ENCODE measurements around the gene CROCC2. TPM values are rescaled to one million over a fixed set of nuclear protein-coding genes. Genes with fewer than 3 reads are reported as not detected.
A peak's percentile ranks its signal among the peaks of the same experiment; 100 is the strongest.

The CROCC2 gene
- total RNA-seq, 6 donors from 2014 or later = 0.23 to 17.8 (median 7.6) TPM

DNA sequence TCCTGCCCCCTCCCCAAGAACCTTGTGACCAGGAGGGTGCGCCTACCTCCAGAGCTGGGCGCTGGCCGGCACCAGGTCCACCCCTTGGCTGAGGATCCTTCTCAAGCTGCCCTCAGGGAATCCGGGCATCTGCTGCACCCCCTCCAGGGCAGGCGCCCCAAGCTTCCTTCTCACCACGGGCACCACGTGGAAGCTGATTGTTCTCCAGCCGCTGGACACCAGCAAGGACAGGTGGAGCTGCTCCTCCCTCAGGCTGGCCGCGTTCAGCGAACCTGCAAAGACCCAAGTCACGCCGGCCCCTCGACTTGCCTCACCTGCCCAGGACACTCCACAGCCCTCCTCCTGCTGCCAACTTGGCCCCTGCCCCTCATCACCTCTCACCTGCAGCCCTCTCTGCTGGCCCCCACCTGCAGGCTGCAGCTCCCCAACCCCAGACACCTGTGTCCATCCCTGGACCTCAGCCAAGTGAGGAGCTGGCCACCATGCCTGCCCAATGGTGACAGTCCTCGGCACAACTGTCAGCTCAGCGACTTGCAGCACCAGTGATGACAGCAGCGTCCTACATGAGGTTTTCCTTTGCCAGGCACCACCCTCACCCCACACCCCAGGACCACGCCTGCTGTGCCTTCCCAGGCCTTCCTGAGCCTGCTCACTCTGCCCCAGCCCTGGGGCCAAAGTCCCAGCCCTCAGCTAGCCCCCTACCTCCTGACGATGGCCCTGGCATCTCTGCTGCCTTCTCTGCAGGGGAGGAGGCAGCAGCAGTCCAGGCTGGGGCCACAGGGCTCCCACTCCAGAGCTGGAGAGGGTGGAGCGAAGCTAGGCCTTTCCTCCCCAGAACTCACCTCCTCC, 14.4 kb upstream of the CROCC2 start:
- Histone ChIP-seq H3K36me3 (no peaks in the 10 kb centered on the region), H3K27me3 (no peaks in the 10 kb centered on the region), H3K4me3 (no peak overlapping the region), H3K27ac (no peak overlapping the region), H3K9me3 (no peaks in the 10 kb centered on the region), H3K4me1 (peaks cover 0 to 5% (median 0%) of the 10 kb centered on the region in 4 donors)
- TF ChIP-seq POLR2AphosphoS5 (IDR thresholded peaks at IDR 0.05) = no peak
- no peak for TF ChIP-seq POLR2A (IDR thresholded peaks at IDR 0.05)
- TF ChIP-seq EP300 (IDR thresholded peaks at IDR 0.05) = no peak
- TF ChIP-seq, protein P1, sequence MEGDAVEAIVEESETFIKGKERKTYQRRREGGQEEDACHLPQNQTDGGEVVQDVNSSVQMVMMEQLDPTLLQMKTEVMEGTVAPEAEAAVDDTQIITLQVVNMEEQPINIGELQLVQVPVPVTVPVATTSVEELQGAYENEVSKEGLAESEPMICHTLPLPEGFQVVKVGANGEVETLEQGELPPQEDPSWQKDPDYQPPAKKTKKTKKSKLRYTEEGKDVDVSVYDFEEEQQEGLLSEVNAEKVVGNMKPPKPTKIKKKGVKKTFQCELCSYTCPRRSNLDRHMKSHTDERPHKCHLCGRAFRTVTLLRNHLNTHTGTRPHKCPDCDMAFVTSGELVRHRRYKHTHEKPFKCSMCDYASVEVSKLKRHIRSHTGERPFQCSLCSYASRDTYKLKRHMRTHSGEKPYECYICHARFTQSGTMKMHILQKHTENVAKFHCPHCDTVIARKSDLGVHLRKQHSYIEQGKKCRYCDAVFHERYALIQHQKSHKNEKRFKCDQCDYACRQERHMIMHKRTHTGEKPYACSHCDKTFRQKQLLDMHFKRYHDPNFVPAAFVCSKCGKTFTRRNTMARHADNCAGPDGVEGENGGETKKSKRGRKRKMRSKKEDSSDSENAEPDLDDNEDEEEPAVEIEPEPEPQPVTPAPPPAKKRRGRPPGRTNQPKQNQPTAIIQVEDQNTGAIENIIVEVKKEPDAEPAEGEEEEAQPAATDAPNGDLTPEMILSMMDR (IDR thresholded peaks at IDR 0.05) = no peak
- 85 to 87% methylated on average over 8 to 20 of the region's 20 CpGs for WGBS, 2 donors
- ATAC-seq (ENCODE audit: low FRiP score in 2 of 2) (no peak), DNase-seq (peak in 1 of 2 donors; percentile 67)

DNA sequence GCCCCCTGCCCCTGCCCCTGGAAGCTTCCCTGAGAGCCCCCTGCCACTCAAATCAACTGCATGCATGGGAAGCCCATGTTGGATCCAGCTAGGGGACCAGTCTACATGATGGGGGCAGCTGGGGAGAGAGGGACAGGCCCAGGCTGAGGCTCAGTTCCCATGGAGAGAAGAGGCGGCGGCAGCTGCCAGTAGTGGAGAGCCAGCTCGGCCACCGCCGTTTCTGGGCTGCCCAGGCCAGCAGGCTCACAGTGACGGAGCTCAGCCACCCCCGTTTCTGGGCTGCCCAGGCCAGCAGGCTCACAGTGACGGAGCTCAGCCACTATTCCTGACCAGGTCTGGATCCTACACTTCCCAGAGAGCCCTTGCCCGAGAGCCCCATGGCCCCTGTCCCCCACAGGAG, 13.8 kb upstream of the CROCC2 start:
- DNase-seq = peak in 1 of 2 donors; percentile 72
- 67 to 88% methylated on average over 3 to 9 of the region's 9 CpGs for WGBS, 2 donors

DNA sequence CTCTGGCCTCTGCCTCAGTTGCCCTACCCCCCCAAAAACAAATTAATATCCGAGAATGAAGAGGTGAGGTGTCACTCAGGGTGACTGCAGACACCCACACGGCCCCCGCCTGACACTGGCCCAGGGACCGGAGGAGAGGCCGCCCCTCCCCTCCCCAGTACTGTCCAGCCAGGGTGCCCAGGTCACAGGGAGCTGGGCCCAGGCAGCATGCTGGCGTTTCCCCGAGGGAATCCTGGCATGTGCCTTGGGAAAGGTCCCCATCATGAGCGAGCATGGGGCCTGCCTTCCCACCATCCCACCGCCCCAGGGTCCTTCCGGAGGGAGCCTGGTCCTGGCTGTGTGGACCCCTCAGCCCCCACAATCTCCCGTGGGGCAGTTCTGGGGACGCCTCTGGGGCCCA, 13.2 kb upstream of the CROCC2 start:
- Histone ChIP-seq H3K4me3 (peak overlapping the region in 1 of 4 donors; percentile 42), H3K36me3 (no peaks in the 10 kb centered on the region), H3K4me1 (peaks cover 4 to 10% (median 7%) of the 10 kb centered on the region in 4 donors), H3K9me3 (no peaks in the 10 kb centered on the region), H3K27ac (peak overlapping the region in 1 of 4 donors; percentile 10), H3K27me3 (no peaks in the 10 kb centered on the region)
- no peak for TF ChIP-seq POLR2AphosphoS5 (IDR thresholded peaks at IDR 0.05)
- ATAC-seq (ENCODE audit: low FRiP score in 2 of 2) (no peak), DNase-seq (no peak)
- 84 to 100% methylated on average over 1 to 9 of the region's 12 CpGs for WGBS, 2 donors

More for the DNA sequence above, 13.8 kb upstream of the CROCC2 start:
- TF ChIP-seq POLR2A (IDR thresholded peaks at IDR 0.05) (no peak), EP300 (IDR thresholded peaks at IDR 0.05) (no peak)
- Histone ChIP-seq H3K27ac (peak overlapping the region in 1 of 4 donors; percentile 10), H3K36me3 (no peaks in the 10 kb centered on the region), H3K9me3 (no peaks in the 10 kb centered on the region), H3K4me1 (peaks cover 0 to 7% (median 2%) of the 10 kb centered on the region in 4 donors), H3K4me3 (peak overlapping the region in 1 of 4 donors; percentile 42), H3K27me3 (no peaks in the 10 kb centered on the region)
- no peak for ATAC-seq (ENCODE audit: low FRiP score in 2 of 2)

DNA sequence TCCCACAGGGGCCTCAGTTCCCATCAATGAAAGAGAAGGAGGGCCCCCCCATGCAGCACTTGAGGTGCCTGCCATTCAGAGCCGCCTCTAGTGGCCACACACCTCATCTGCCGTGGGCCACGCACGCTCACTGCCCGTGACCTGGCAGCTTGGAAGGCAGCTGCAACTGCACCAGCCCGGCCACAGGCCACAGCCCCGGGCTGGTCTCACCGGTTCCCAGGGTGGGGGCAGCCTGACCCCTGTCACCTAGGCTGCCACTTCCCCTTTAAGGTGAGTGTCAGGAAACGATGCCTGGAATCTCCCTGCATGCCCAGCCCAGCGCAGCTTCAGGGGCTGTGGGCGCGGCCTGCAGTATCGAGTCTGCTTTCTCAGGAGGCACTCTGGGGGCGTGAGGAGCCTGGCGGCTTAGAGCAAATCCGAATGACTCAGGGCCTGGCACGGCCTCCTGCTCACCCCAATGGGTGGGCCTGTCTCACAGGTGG, 12.7 kb upstream of the CROCC2 start:
- Histone ChIP-seq H3K27ac (no peak overlapping the region), H3K36me3 (no peaks in the 10 kb centered on the region), H3K4me3 (peak overlapping the region in 1 of 4 donors; percentile 42), H3K9me3 (no peaks in the 10 kb centered on the region), H3K27me3 (no peaks in the 10 kb centered on the region), H3K4me1 (peaks cover 9 to 14% (median 12%) of the 10 kb centered on the region in 4 donors)
- ATAC-seq (ENCODE audit: low FRiP score in 2 of 2) (no peak), DNase-seq (peak in 1 of 2 donors; percentile 71)
- TF ChIP-seq POLR2A (IDR thresholded peaks at IDR 0.05) = no peak
- no peak for TF ChIP-seq POLR2AphosphoS5 (IDR thresholded peaks at IDR 0.05)
- no peak for TF ChIP-seq EP300 (IDR thresholded peaks at IDR 0.05)
- TF ChIP-seq, protein P1 (IDR thresholded peaks at IDR 0.05) = no peak
- WGBS, 2 donors = 45 to 55% methylated on average over 2 to 13 of the region's 17 CpGs

DNA sequence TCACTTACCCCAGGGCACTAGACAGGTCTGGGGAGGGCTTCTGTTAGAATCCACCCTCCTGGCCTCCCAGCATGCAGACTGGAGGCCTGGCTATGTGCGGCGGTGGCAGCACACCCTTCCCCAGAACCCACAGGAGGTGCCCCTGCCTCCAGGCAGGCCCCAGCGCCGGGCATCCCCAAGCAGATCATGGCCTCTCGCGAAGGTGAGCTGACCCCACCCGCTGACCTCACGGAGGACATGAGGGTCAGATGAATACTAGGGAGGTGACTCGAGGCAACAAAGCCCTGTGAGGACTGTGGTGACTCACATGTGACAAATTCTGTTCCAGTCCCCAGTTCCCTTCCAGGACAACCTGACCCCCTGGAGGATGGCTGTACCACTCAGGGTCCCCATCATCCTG, 12.1 kb upstream of the CROCC2 start:
- no peaks in the 10 kb centered on the region for H3K36me3 ChIP-seq
- no peak for ATAC-seq (ENCODE audit: low FRiP score in 2 of 2)
- peak in 1 of 2 donors; percentile 64 for DNase-seq
- no peaks in the 10 kb centered on the region for H3K9me3 ChIP-seq
- WGBS, 2 donors = 69 to 85% methylated on average over 5 to 9 of the region's 9 CpGs
- peak overlapping the region in 1 of 4 donors; percentile 11 for H3K27ac ChIP-seq
- peak overlapping the region in 1 of 4 donors; percentile 42 for H3K4me3 ChIP-seq
- peaks cover 15 to 20% (median 16%) of the 10 kb centered on the region in 4 donors for H3K4me1 ChIP-seq
- H3K27me3 ChIP-seq = no peaks in the 10 kb centered on the region
- TF ChIP-seq POLR2AphosphoS5 (IDR thresholded peaks at IDR 0.05) = no peak
- TF ChIP-seq, protein P1 (IDR thresholded peaks at IDR 0.05) = no peak
- TF ChIP-seq EP300 (IDR thresholded peaks at IDR 0.05) = no peak
- TF ChIP-seq POLR2A (IDR thresholded peaks at IDR 0.05) = no peak
